ENCODE measurements around the gene BCAS3. TPM values are rescaled to one million over a fixed set of nuclear protein-coding genes. Genes with fewer than 3 reads are reported as not detected.
"Not testable (repeated sequence)": the region's sequence is repeated elsewhere in the genome, so short reads cannot be mapped to it uniquely, and the experiment has no call there.

Gene BCAS3
- total RNA-seq, 1 experiment from 2014 or later, result 12.2 TPM

DNA sequence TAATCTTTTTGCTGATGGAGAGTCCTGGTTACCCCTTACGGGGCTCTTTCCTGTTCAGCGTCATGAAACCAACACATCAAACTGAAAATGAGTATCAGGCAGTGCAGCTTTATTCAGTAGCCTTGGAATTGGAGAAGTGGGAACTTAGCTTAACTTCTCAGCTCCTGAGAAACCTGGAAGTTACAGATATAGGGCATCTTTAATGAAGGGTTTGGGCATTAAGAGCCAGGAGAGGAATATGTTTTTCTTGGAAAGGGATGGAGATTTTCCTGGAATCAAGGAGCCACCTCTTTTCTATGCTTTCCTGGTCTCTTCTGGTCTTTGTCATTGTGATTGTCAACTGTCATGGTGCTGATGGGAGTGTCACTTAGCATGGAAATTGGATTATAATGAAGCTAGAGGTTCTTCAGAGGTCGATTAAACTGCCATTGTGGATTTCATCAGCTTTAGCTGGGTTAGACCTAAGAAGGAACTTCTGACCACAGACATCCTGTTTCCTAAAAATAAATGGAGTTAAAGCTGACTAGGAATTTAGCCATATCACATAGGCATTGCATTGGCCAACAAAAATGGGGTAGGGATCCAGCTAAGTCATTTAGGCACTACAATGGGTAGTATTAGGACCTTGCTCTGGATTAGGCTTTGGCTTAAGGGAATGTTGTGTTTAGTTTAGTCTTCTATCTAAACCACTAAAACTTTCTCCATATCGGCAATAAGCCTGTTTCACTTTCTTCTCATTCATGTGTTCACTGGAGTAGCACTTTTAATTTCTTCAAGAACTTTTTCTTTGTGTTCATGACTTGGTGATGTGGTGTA lies 186.4 kb downstream of the BCAS3 start:
- Histone ChIP-seq H3K4me3 (peak overlapping the region; percentile 12), H3K36me3 (no peaks in the 10 kb centered on the region), H3K9me3 (no peaks in the 10 kb centered on the region), H3K27me3 (no peaks in the 10 kb centered on the region)
- DNase-seq, result peak; percentile 8

DNA sequence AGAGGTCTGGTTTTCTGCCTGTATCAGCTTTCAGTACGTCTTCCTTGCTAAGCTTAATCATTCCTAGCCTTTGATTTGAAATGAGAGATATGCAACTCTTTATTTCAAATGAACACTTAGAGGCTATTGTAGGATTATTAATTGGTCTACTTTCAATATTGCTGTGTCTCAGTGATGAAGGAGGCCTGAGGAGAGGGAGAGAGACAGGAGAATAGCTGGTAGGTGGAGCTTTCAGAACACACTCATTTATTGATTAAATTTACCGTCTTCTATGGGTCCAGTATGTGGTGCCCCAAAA lies 187.0 kb downstream of the BCAS3 start:
- Histone ChIP-seq H3K9me3 (no peaks in the 10 kb centered on the region), H3K36me3 (no peaks in the 10 kb centered on the region), H3K27me3 (no peaks in the 10 kb centered on the region), H3K4me3 (peak overlapping the region; percentile 12)
- no peak for DNase-seq

DNA sequence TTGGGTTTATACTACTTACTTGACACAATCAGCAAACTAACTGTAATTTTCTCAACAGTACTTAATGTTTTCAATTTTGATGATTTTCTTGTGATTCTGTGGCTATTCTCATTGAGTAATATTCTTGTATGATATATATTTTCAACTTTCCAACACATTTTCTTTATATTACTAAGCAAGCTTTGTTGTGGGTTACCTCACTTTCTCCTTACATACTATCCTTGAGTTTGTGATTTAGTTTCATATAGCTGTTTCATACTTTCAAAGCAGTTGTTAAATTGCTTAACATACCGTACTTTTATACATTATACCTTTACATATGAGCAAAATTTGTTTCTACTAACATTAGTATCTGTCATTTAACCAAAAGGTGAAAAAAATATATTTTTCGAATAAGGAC lies 197.1 kb downstream of the BCAS3 start:
- DNase-seq, result no peak
- Histone ChIP-seq H3K36me3 (no peaks in the 10 kb centered on the region), H3K4me3 (no peak overlapping the region), H3K27me3 (no peaks in the 10 kb centered on the region), H3K9me3 (no peaks in the 10 kb centered on the region)

DNA sequence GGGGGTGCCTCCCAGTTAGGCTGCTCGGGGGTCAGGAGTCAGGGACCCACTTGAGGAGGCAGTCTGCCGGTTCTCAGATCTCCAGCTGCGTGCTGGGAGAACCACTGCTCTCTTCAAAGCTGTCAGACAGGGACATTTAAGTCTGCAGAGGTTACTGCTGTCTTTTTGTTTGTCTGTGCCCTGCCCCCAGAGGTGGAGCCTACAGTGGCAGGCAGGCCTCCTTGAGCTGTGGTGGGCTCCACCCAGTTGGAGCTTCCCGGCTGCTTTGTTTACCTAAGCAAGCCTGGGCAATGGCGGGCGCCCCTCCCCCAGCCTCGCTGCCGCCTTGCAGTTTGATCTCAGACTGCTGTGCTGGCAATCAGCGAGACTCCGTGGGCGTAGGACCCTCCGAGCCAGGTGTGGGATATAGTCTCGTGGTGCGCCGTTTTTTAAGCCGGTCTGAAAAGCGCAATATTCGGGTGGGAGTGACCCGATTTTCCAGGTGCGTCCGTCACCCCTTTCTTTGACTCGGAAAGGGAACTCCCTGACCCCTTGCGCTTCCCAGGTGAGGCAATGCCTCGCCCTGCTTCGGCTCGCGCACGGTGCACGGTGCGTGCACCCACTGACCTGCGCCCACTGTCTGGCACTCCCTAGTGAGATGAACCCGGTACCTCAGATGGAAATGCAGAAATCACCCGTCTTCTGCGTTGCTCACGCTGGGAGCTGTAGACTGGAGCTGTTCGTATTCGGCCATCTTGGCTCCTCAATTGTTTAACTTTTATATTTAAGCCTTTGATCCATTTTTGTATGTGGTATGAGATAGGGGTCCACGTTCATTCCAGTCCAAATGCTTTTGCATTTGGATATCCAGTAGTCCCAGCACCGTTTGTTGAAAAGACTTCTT lies 209.3 kb downstream of the BCAS3 start:
- H3K27me3 ChIP-seq, H3K9me3 ChIP-seq, H3K4me3 ChIP-seq, H3K36me3 ChIP-seq, DNase-seq: not testable (repeated sequence)

DNA sequence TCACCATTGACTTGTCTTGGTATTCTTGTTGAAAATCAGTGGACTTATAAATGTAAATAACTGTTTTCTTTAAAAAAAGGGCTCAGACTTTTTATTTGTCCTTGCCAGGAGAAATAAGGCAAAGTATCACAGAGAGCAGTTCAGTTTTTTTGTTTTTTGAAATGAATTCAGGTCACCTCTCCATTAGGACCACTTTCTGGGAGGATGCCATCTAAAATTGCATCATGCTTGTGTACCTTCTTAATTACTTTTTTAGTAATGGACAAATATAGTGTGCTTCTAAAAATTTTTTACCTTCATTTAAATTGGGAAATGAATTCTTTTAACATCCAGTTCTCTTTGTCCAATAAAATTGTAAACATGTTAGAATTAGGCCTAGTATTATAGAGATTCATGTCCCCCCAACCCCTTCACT lies 210.0 kb downstream of the BCAS3 start:
- no peak for DNase-seq
- Histone ChIP-seq H3K36me3 (no peaks in the 10 kb centered on the region), H3K4me3 (no peak overlapping the region), H3K27me3 (no peaks in the 10 kb centered on the region), H3K9me3 (no peaks in the 10 kb centered on the region)

DNA sequence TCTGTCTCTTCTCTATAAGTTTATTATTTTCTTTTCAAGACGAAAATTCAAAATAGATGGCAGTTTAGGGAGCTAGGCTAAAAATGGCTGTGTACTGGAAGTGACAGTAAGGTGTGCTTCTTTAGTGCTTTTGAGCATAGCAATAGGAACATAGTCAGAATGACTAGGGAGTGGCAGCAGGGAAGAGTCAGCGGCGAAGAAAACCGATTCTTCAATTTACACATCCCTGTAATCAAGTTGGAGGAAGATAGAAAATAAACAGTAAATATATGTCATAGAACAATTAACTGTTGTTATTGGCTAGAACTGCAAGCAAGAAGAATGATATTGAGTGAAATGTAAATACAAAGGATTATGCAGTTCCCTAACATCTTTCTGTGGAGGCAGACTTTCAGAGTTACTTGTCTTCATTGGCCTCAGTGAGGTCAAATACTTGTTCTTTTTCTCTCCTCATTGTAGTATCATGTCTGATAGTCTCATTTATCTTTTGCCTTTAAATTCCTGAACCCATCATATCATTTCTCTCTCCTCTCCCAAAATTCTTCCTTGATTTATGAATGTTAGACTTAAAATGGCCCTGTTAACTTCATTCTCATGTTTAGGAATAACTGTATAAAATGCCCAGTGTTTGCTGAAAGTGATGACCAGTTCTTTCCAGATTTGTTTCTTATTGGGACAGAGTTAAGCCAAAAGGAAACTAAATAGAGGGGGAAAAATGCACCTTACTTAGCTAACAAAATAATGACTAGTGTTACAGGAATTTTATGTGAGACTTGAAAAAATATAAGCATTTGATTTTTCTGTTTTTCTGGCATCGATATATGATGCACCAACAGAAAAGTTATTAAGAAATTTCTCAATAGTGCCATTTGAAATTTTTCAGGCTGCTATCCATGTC lies 211.4 kb downstream of the BCAS3 start:
- DNase-seq, result no peak
- Histone ChIP-seq H3K4me3 (no peak overlapping the region), H3K36me3 (no peaks in the 10 kb centered on the region), H3K9me3 (no peaks in the 10 kb centered on the region), H3K27me3 (no peaks in the 10 kb centered on the region)

DNA sequence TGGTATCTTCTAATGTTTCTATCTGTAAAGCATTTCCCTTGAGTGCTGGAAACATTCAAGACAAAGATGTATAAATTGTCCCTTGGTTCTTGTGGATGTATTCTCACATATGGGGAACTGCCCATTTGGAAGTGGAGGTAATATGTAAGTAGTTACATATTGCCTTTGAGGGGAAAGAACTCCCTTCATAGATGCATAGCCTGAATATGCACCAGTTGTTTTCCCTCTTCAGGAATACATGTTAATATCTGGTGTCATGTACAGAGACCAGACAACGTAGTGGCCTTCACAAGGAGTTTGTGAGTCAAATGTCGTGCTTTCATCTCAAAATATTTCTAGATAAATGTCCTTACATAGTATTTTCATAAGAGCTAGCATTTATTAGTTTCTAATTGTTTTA lies 213.5 kb downstream of the BCAS3 start:
- Histone ChIP-seq H3K4me3 (no peak overlapping the region), H3K36me3 (no peaks in the 10 kb centered on the region), H3K27me3 (no peaks in the 10 kb centered on the region), H3K9me3 (no peaks in the 10 kb centered on the region; the same call in 1 of the 2 replicates)
- DNase-seq, result no peak

DNA sequence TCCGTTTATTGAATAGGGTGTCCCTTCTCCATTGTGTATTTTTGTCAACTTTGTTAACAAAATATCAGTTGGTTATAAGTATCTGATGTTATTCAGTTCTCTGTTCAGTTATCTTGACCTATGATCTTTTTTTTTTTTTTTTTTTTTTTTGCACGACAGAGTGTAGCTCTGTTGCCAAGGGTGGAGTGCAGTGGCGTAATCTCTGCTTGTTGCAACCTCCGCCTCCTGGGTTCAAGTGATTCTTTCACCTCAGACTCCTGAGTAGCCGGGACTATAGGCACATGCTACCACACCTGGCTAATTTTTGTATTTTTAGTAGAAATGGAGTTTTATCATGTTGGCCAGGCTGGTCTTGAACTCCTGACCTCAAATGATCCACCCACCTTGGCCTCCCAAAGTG lies 215.8 kb downstream of the BCAS3 start:
- H3K27me3 ChIP-seq, result no peaks in the 10 kb centered on the region
- no peak overlapping the region for H3K4me3 ChIP-seq
- peaks cover 8% of the 10 kb centered on the region for H3K9me3 ChIP-seq
- no peak for DNase-seq
- H3K36me3 ChIP-seq, result no peaks in the 10 kb centered on the region

DNA sequence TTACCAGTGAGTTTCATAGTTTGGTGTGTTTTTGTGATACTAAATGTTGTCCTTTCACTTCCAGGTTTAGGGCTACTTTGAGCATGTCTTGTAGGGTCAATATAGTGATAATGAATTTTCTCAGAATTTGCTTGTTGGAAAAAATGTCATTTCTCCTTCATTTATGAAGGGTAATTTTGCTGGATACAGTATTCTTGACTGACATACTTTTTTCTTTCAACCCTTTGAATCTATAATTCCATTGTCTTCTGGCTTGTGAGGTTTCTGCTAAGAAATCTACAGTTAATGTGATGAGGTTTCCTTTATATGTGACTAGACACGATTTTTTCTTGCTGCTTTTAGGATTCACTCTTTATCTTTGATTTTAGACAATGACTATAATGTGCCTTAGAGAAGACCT lies 219.3 kb downstream of the BCAS3 start:
- no peak for DNase-seq
- Histone ChIP-seq H3K27me3 (no peaks in the 10 kb centered on the region), H3K4me3 (no peak overlapping the region)

DNA sequence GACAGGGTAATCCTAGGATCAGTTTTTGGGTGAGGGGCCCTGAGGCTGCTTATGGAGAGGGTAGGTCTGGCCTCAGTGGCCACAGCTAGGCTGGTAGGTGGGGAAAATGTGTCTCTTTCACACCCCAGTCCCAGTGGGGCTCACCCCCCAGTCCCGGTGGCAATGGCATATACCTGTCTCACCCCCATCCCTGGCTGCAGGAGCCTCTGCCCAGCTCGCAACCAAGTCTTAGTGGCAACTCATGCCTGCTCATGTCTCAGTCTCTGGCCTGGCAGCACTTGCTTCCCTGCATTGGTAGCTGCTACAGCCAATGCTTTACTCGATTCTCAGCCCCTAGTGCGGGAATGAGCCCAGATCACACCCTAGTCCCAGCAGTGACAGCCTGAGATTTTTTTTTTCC lies 221.5 kb downstream of the BCAS3 start:
- peaks cover 8% of the 10 kb centered on the region for H3K9me3 ChIP-seq
- no peaks in the 10 kb centered on the region for H3K27me3 ChIP-seq
- H3K36me3 ChIP-seq, result no peaks in the 10 kb centered on the region
- no peak overlapping the region for H3K4me3 ChIP-seq
- no peak for DNase-seq

More for the DNA sequence above, 219.3 kb downstream of the BCAS3 start:
- Histone ChIP-seq H3K9me3 (peaks cover 8% of the 10 kb centered on the region), H3K36me3 (no peaks in the 10 kb centered on the region)

DNA sequence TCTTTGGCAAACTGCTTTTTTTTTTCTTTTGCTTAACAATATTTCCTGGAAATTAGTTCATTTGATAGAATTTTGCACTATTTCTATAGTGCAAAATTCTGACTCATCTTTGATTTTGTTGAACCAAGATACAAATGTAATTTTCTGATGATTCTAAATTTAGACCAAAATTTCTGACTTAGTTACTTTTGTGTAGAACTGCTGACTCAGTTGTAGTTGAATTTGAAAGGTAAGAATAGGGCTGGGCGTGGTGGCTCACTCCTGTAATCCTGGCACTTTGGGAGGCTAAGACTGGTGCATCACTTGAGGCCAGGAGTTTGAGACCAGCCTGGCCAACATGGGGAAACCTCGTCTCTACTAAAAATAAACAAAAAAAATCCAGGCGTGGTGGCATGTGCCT lies 223.0 kb downstream of the BCAS3 start:
- Histone ChIP-seq H3K9me3 (peaks cover 8% of the 10 kb centered on the region), H3K4me3 (no peak overlapping the region), H3K36me3 (no peaks in the 10 kb centered on the region), H3K27me3 (no peaks in the 10 kb centered on the region)
- DNase-seq, result no peak

DNA sequence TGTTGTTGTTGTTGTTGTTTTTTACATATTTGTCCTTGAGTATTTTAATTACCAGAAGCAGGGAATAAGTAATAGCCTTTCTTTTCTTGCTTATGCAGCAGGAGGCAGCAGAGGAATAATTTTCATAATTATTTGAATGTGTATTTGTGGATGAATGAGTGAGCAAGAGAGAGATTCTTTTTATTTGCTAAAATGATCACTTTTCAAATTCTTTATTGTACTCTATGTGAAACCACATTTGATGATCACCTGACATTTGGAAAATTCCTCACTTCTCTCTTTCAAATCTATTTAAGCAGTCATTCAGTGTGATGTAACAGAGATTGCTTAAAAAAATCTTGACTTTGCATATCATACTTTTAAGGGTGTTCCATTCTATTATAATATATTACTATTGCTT lies 223.6 kb downstream of the BCAS3 start:
- Histone ChIP-seq H3K4me3 (no peak overlapping the region), H3K27me3 (no peaks in the 10 kb centered on the region), H3K9me3 (peaks cover 8% of the 10 kb centered on the region), H3K36me3 (no peaks in the 10 kb centered on the region)
- DNase-seq, result no peak

DNA sequence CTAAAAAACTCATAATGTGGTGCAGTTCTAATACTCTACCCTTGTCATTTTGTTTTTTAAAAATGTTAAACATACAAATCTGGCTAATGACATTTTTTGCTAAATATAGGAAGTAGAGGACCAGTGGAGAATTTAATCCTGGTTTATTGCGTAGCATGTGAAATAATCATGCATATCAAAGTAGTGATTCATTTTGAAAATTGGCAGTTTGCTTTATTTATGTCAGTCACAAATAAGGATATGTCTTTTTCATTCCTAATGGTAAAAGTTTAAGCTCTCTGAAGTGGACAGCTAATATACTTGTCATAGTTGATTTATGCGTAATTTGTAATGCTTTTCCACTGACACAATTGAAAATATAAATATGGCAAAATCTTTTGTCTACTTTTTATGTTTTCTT lies 224.2 kb downstream of the BCAS3 start:
- H3K4me3 ChIP-seq, result no peak overlapping the region
- no peaks in the 10 kb centered on the region for H3K27me3 ChIP-seq
- no peaks in the 10 kb centered on the region for H3K36me3 ChIP-seq
- DNase-seq, result no peak
- peaks cover 5% of the 10 kb centered on the region for H3K9me3 ChIP-seq

DNA sequence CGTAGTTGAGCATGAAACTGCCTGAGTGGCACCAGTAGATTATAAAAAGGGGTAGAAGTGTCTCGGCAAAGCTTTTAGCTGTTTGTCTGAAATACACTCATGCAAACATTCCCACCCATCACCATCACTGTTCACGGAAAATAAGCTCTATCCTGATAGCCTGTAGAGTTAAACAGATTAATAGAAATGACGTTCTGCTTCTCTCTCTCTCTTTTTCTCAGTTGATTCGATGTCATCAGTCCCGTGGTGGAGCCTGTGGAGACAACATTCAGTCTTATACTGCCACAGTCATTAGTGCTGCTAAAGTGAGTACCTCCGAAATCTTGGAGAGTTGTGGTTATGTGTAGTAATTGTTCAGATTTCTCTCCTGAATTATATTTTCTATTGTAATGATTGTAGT lies 224.7 kb downstream of the BCAS3 start:
- H3K9me3 ChIP-seq, result no peaks in the 10 kb centered on the region
- no peaks in the 10 kb centered on the region for H3K27me3 ChIP-seq
- H3K36me3 ChIP-seq, result no peaks in the 10 kb centered on the region
- peak; percentile 5 for DNase-seq
- H3K4me3 ChIP-seq, result no peak overlapping the region

DNA sequence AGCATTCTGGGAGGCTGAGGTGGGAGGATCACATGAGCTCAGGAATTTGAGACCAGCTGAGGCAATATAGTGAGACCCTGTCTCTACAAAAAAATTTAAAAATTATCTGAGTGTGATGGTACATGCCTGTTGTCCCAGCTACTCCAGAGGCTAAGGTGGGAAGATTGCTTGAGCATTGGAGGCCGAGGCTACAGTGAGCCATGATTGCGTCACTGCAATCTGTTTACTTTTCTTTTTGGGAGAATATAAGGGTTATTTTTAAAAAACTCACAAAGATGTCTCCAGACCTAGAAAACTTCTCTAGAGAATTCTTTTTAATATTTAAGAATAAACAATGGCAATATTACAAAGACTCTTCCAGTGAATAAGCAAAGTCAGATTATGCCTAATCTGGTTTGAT lies 226.9 kb downstream of the BCAS3 start:
- H3K4me3 ChIP-seq, result no peak overlapping the region
- no peaks in the 10 kb centered on the region for H3K27me3 ChIP-seq
- no peaks in the 10 kb centered on the region for H3K36me3 ChIP-seq
- no peak for DNase-seq
- H3K9me3 ChIP-seq, result no peaks in the 10 kb centered on the region

DNA sequence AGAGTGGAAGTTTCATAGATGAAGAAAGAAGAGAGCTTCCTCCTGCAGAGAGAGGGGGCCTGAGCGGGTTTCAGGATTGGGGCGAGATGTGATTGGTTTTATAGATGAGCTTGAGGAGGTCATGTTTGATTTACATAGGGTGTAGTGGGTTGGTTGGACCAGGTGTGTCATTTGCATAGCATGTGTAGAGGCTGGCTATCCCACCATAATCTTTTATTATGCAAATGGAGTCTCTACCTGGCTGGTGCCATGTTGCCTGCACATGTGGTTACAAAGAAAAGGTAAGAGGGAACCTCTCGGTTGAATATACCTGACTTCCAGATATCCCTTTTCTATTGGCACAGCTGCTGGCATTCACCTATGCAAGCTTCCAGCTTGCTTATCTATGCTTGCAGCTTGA lies 228.1 kb downstream of the BCAS3 start:
- DNase-seq, result no peak
- no peaks in the 10 kb centered on the region for H3K9me3 ChIP-seq
- H3K36me3 ChIP-seq, result no peaks in the 10 kb centered on the region
- no peaks in the 10 kb centered on the region for H3K27me3 ChIP-seq
- H3K4me3 ChIP-seq, result no peak overlapping the region

DNA sequence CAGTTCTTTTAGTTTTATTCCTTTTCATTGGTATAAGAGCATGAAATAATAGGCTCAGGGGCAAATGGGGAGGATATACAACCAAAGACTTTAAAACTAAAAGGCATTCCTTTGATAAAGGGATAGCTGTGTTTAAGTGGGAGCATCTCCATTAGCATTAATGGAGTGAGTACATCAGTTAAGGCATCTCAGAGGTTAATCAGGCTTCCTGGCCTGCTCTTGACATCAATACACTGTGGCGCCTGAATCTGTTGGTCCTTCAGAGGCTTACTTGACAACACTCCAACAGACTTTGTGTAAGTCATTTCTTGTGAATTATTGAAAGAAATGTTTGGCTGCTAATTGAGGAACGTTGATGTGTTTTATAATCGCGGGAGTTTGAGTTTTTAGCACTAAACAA lies 230.7 kb downstream of the BCAS3 start:
- no peaks in the 10 kb centered on the region for H3K9me3 ChIP-seq
- H3K36me3 ChIP-seq, result no peaks in the 10 kb centered on the region
- no peak overlapping the region for H3K4me3 ChIP-seq
- no peak for DNase-seq
- no peaks in the 10 kb centered on the region for H3K27me3 ChIP-seq

Data from MG63 (cell line).